Type B pancreatic cell (in vitro differentiated cells): ENCODE results near the gene BABAM2. TPM values are rescaled to one million over a fixed set of nuclear protein-coding genes. Genes with fewer than 3 reads are reported as not detected.

Experiments
- DNase-seq: peaks from one replicate; pipeline ENCODE4 v3.0.0; 2021; ENCODE audit warnings: mixed read lengths; ENCODE audit not compliant: unreplicated experiment; ENCODE audit errors: extremely low spot score
- H3K27ac Mint-ChIP-seq: 2 replicates; pipeline ENCODE4 v1.8.0; 2021; ENCODE audit warnings: mild to moderate bottlenecking, mixed read lengths
- H3K27me3 Mint-ChIP-seq: 2 replicates; pipeline ENCODE4 v1.8.0; 2021; ENCODE audit warnings: mixed read lengths
- H3K36me3 Mint-ChIP-seq: 2 replicates; pipeline ENCODE4 v1.8.0; 2021; ENCODE audit warnings: mixed read lengths
- H3K4me1 Mint-ChIP-seq: one replicate; pipeline ENCODE4 v1.8.0; 2021; ENCODE audit warnings: mixed read lengths; ENCODE audit not compliant: unreplicated experiment
- H3K4me3 Mint-ChIP-seq: 2 replicates; pipeline ENCODE4 v1.8.0; 2021; ENCODE audit warnings: mild to moderate bottlenecking, mixed read lengths
- H3K9me3 Mint-ChIP-seq: 2 replicates; pipeline ENCODE4 v1.8.0; 2021; ENCODE audit warnings: mixed read lengths
- CTCF ChIP-seq: fragments of 200-600 bp; sonication (generic); conservative IDR thresholded peaks from 2 replicates; pipeline ENCODE4 v1.5.0; 2021; ENCODE audit warnings: antibody characterized with exemption, mild to moderate bottlenecking
- total RNA-seq: library from RNA; stranded (reverse); gene quantifications from 2 replicates; pipeline ENCODE4 v1.2.1, GENCODE V29; 2021; ENCODE audit warnings: low replicate concordance

The BABAM2 gene
- total RNA-seq, 1 donor from 2014 or later, result 30.4 TPM

DNA sequence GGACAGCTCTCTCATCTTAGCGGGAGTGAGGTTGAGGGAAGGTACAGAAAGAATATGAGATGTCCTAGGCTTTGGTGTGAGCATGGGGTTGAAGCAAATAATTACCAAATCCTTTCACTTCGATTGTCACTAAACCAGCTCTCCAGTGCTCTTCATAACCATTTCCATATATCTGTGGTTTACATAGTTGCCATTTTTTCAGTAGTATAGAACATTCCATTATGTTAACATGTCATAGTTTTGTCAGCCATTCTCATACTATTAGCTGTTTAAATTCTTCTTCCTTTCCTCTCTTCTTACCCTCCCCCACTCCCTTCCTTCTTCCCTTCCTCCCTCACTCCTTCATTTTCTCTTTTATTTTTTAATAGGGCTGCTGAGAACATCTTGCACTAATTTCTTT is 205.9 kb downstream of the BABAM2 start:
- no peaks in the 10 kb centered on the region for H3K36me3 Mint-ChIP-seq
- DNase-seq, result no peak
- no peaks in the 10 kb centered on the region for H3K27me3 Mint-ChIP-seq
- H3K27ac Mint-ChIP-seq, result no peak overlapping the region
- peaks cover 13% of the 10 kb centered on the region for H3K4me1 Mint-ChIP-seq
- no peak for TF ChIP-seq CTCF
- H3K9me3 Mint-ChIP-seq, result no peaks in the 10 kb centered on the region
- no peak overlapping the region for H3K4me3 Mint-ChIP-seq

GRCh38 chr2:28098501-28099225 is 208.1 kb downstream of the BABAM2 start:
- H3K27ac Mint-ChIP-seq, result no peak overlapping the region
- TF ChIP-seq CTCF, result no peak
- no peak overlapping the region for H3K4me3 Mint-ChIP-seq
- H3K9me3 Mint-ChIP-seq, result no peaks in the 10 kb centered on the region
- H3K27me3 Mint-ChIP-seq, result no peaks in the 10 kb centered on the region
- no peaks in the 10 kb centered on the region for H3K36me3 Mint-ChIP-seq
- peaks cover 13% of the 10 kb centered on the region for H3K4me1 Mint-ChIP-seq
- DNase-seq, result no peak

GRCh38 chr2:28101123-28101522 is 210.6 kb downstream of the BABAM2 start:
- Mint-ChIP-seq H3K4me1 (peaks cover 13% of the 10 kb centered on the region), H3K27me3 (no peaks in the 10 kb centered on the region), H3K27ac (no peak overlapping the region), H3K36me3 (no peaks in the 10 kb centered on the region), H3K4me3 (no peak overlapping the region), H3K9me3 (no peaks in the 10 kb centered on the region)
- TF ChIP-seq CTCF, result no peak
- DNase-seq, result no peak

GRCh38 chr2:28101892-28102291 is 211.4 kb downstream of the BABAM2 start:
- Mint-ChIP-seq H3K4me3 (no peak overlapping the region), H3K27ac (no peak overlapping the region), H3K9me3 (no peaks in the 10 kb centered on the region), H3K4me1 (peaks cover 6% of the 10 kb centered on the region), H3K36me3 (no peaks in the 10 kb centered on the region), H3K27me3 (no peaks in the 10 kb centered on the region)
- DNase-seq, result no peak
- no peak for TF ChIP-seq CTCF

- no peaks in the 10 kb centered on the region for H3K36me3 Mint-ChIP-seq
- H3K9me3 Mint-ChIP-seq, result no peaks in the 10 kb centered on the region
- H3K4me1 Mint-ChIP-seq, result peaks cover 5% of the 10 kb centered on the region
- no peak for DNase-seq
- no peak overlapping the region for H3K4me3 Mint-ChIP-seq
- H3K27ac Mint-ChIP-seq, result no peak overlapping the region
- no peak for TF ChIP-seq CTCF
- H3K27me3 Mint-ChIP-seq, result no peaks in the 10 kb centered on the region
Observed at GRCh38 chr2:28102455-28102874, 211.9 kb downstream of the BABAM2 start.
